CD14-positive monocyte (primary cell): ENCODE data around the gene HNRNPCL2. TPM values are rescaled to one million over a fixed set of nuclear protein-coding genes. Genes with fewer than 3 reads are reported as not detected.
A peak's percentile ranks its signal among the peaks of the same experiment; 100 is the strongest.
"Not testable (repeated sequence)": the region's sequence is repeated elsewhere in the genome, so short reads cannot be mapped to it uniquely, and the experiment has no call there.

Source experiments
- DNase-seq, 3 donors: peaks; one replicate each; pipeline ENCODE4 v3.0.0-alpha.2; 2011 to 2022
- H2AFZ ChIP-seq: 2 replicates; pipeline ENCODE4 v1.6.0; 2012; ENCODE audit warnings: mild to moderate bottlenecking, low read depth, low read length, inconsistent platforms; ENCODE audit not compliant: insufficient read depth, poor library complexity, severe bottlenecking
- H3K27ac ChIP-seq, 2 donors: 1 replicate in 1 of 2; 2 replicates in 1 of 2; pipeline ENCODE4 v1.5.1; 2012 to 2013; ENCODE audit warnings: low read length in 2 of 2, control low read depth in 1 of 2, inconsistent platforms in 1 of 2, low read depth in 1 of 2, mild to moderate bottlenecking in 1 of 2
- H3K27me3 ChIP-seq, 2 donors: one replicate each; pipeline versions ENCODE4 v1.6.0 to v1.6.1; 2011 to 2013; ENCODE audit warnings: low read length in 2 of 2; ENCODE audit not compliant: control insufficient read depth in 2 of 2, insufficient read depth in 2 of 2
- H3K36me3 ChIP-seq, 2 donors: replicated peaks in 1 of 2; 1 replicate in 1 of 2; 2 replicates in 1 of 2; pipeline versions ENCODE4 v1.5.1 to v1.6.1; 2012 to 2013; ENCODE audit warnings: low read length in 2 of 2, control low read depth in 1 of 2, inconsistent platforms in 1 of 2, mild to moderate bottlenecking in 1 of 2; ENCODE audit not compliant: insufficient read depth in 2 of 2, control insufficient read depth in 1 of 2
- H3K4me1 ChIP-seq, 2 donors: 1 replicate in 1 of 2; 2 replicates in 1 of 2; pipeline versions ENCODE4 v1.5.1 to v1.6.1; 2012 to 2013; ENCODE audit warnings: low read length in 2 of 2, control low read depth in 1 of 2, inconsistent platforms in 1 of 2, mild to moderate bottlenecking in 1 of 2, moderate library complexity in 1 of 2; ENCODE audit not compliant: insufficient read depth in 2 of 2, control insufficient read depth in 1 of 2
- H3K4me2 ChIP-seq: replicated peaks from 2 replicates; pipeline ENCODE3; 2012; ENCODE audit warnings: low read length, moderate library complexity, mild to moderate bottlenecking; ENCODE audit not compliant: poor library complexity, severe bottlenecking; ENCODE audit errors: extremely low read depth
- H3K4me3 ChIP-seq, 3 experiments: fragments of 200-600 bp in 1 of 3; sonication (generic) in 1 of 3; replicated peaks in 1 of 3; 1 replicate in 2 of 3; 2 replicates in 1 of 3; pipeline ENCODE4 v1.5.1; 2011 to 2013; ENCODE audit warnings: low read length in 3 of 3, mild to moderate bottlenecking in 3 of 3, control low read depth in 2 of 3, low read depth in 2 of 3, inconsistent platforms in 1 of 3, moderate library complexity in 1 of 3
- H3K79me2 ChIP-seq: 2 replicates; pipeline ENCODE4 v1.6.0; 2012; ENCODE audit warnings: mild to moderate bottlenecking, control low read depth, inconsistent platforms, low read length, moderate library complexity; ENCODE audit not compliant: insufficient read depth
- H3K9ac ChIP-seq: 2 replicates; pipeline ENCODE4 v1.6.0; 2017; ENCODE audit warnings: low read length, mild to moderate bottlenecking; ENCODE audit not compliant: insufficient read depth, poor library complexity, severe bottlenecking
- H3K9me3 ChIP-seq, 2 donors: replicated peaks in 1 of 2; 1 replicate in 1 of 2; 2 replicates in 1 of 2; pipeline versions ENCODE4 v1.5.1 to v1.6.1; 2012 to 2013; ENCODE audit warnings: low read length in 2 of 2, control low read depth in 1 of 2; ENCODE audit not compliant: control insufficient read depth in 1 of 2, insufficient read depth in 1 of 2
- H4K20me1 ChIP-seq: 2 replicates; pipeline ENCODE4 v1.6.0; 2012; ENCODE audit warnings: mild to moderate bottlenecking, low read length, control low read depth, moderate library complexity; ENCODE audit not compliant: insufficient read depth
- H3K27ac Mint-ChIP-seq, 7 donors: one replicate each; pipeline ENCODE4 v1.8.0; 2020; ENCODE audit warnings: mild to moderate bottlenecking in 7 of 7, mixed read lengths in 7 of 7, moderate library complexity in 6 of 7, inconsistent platforms in 2 of 7
- H3K27me3 Mint-ChIP-seq, 3 donors: one replicate each; pipeline ENCODE4 v1.8.0; 2021 to 2022; ENCODE audit warnings: low read depth in 3 of 3, mild to moderate bottlenecking in 3 of 3, mixed read lengths in 3 of 3, moderate library complexity in 3 of 3, inconsistent platforms in 1 of 3
- H3K36me3 Mint-ChIP-seq, 2 donors: one replicate each; pipeline ENCODE4 v1.8.0; 2020; ENCODE audit warnings: mixed read lengths in 2 of 2, inconsistent platforms in 1 of 2, mild to moderate bottlenecking in 1 of 2
- H3K4me1 Mint-ChIP-seq: one replicate; pipeline ENCODE4 v1.8.0; 2020; ENCODE audit warnings: mild to moderate bottlenecking, mixed read lengths
- H3K4me3 Mint-ChIP-seq, 2 donors: one replicate each; pipeline ENCODE4 v1.8.0; 2020; ENCODE audit warnings: mild to moderate bottlenecking in 2 of 2, mixed read lengths in 2 of 2, moderate library complexity in 1 of 2
- H3K9me3 Mint-ChIP-seq, 7 donors: one replicate each; pipeline ENCODE4 v1.8.0; 2020 to 2022; ENCODE audit warnings: mixed read lengths in 7 of 7, mild to moderate bottlenecking in 6 of 7, moderate library complexity in 6 of 7, inconsistent platforms in 2 of 7
- WGBS: methylation state at CpG from one replicate; pipeline ENCODE4 v1.1.5; 2013; ENCODE audit warnings: missing lambda C conversion rate; ENCODE audit not compliant: insufficient coverage; 5-methylcytosine and 5-hydroxymethylcytosine counted together
- intact Hi-C, 2 donors: fragments of 100-400 bp; cut with micrococcal nuclease; formaldehyde crosslinking; loops; one replicate each; pipeline versions ENCODE4 v1.15.0 to v1.15.1; 2023
- polyA minus RNA-seq: library from RNA; depleted of rRNA, polyadenylated mRNA; stranded (reverse); fragments of >200 nt; gene quantifications from 2 replicates; pipeline ENCODE4 v1.2.3, GENCODE V29; 2012
- polyA plus RNA-seq, 3 donors: library from polyadenylated mRNA; depleted of rRNA in 1 of 3; unstranded in 2 of 3; stranded (reverse) in 1 of 3; fragments of 300-500 nt in 2 of 3; fragments of >200 nt in 1 of 3; fragmentation: Illumina TruSeq in 2 of 3; gene quantifications; 1 replicate in 2 of 3; 2 replicates in 1 of 3; pipeline ENCODE4 v1.2.3, GENCODE V29; 2012 to 2021
- total RNA-seq, 12 experiments: library from RNA in 1 of 12; stranded (reverse) in 1 of 12; fragments of 120-200 nt in 1 of 12; gene quantifications; one replicate each; pipeline ENCODE4 v1.2.4 and lab custom pipeline; 2013 to 2026; ENCODE audit warnings: mixed read lengths in 6 of 12, inconsistent platforms in 1 of 12

The HNRNPCL2 gene
- total RNA-seq (2013) = not detected
- polyA plus RNA-seq (not detected), polyA minus RNA-seq (not detected in 2 replicates), total RNA-seq (lab: John Stamatoyannopoulos, UW) (0 to 0.60 (median 0) reads per million in 11 experiments)

DNA sequence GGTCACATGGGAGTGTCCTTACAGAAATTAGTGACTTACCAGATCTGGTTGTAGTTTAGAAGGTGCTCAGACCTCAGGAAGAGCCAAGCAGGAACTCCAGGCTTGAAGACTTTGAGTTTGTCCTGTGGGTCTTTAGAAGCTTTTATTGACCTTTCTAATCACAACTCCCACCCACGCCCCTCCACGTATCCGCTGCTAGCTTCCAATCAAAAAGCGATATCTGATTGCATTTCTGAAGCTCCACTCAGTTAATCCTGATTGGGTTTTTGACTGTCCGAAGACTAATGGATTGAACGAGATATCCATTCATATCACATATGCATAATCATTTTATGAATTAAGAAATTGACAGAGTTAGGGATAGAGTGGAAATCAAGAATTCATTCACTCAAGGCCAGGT is at the start of gene HNRNPCL2:
TSS of gene HNRNPCL2 (minus strand) at position 101 of the 400 bp plus-strand sequence. CDS start 454 bp downstream, outside the sequence.
- H3K9me3 ChIP-seq, H3K4me2 ChIP-seq, H3K27me3 ChIP-seq, DNase-seq, H4K20me1 ChIP-seq, H3K27me3 Mint-ChIP-seq, H3K9ac ChIP-seq, H3K36me3 Mint-ChIP-seq, H3K4me1 ChIP-seq, H3K27ac ChIP-seq, H3K4me3 ChIP-seq, H3K27ac Mint-ChIP-seq, H3K4me1 Mint-ChIP-seq, H3K9me3 Mint-ChIP-seq, H3K36me3 ChIP-seq, H3K79me2 ChIP-seq, intact Hi-C loops, H2AFZ ChIP-seq: not testable (repeated sequence)
- peak within 1 kb of the TSS in 1 of 2 donors; percentile 16 for H3K4me3 Mint-ChIP-seq
- WGBS = no CpG with 5 or more reads among the region's 6 CpGs

DNA sequence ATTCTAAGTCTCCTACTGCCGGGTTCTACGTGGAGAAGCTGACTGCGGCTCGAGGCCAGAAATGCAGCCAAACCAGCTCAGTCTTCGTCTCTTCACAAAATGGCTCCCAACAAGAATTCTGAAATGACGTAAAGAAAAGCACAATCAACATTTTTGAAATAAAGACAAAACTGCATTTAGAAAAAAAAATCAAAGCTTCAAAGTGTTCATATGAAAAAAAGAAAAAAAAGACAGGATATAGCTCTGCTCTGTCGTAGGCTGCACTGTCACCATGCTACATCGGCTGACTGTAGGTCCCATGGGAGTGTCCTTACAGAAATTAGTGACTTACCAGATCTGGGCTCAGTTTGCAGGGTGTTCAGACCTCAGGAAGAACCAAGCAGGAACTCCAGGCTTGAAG is 48.9 kb upstream of the HNRNPCL2 start, which contains the start of gene HNRNPCL4:
TSS of gene HNRNPCL4 (minus strand) at position 101 of the 400 bp plus-strand sequence. CDS start 164 bp downstream, outside the sequence.
- H3K27me3 ChIP-seq, H3K27ac ChIP-seq, H3K27me3 Mint-ChIP-seq, H3K4me3 Mint-ChIP-seq, H3K9me3 ChIP-seq, intact Hi-C loops, H3K9me3 Mint-ChIP-seq, H3K79me2 ChIP-seq, H3K4me2 ChIP-seq, H3K4me3 ChIP-seq, H3K36me3 Mint-ChIP-seq, H3K4me1 ChIP-seq, H3K36me3 ChIP-seq, H4K20me1 ChIP-seq, H3K4me1 Mint-ChIP-seq, H3K27ac Mint-ChIP-seq, DNase-seq, H2AFZ ChIP-seq, H3K9ac ChIP-seq: not testable (repeated sequence)
- no CpG with 5 or more reads among the region's 8 CpGs for WGBS

DNA sequence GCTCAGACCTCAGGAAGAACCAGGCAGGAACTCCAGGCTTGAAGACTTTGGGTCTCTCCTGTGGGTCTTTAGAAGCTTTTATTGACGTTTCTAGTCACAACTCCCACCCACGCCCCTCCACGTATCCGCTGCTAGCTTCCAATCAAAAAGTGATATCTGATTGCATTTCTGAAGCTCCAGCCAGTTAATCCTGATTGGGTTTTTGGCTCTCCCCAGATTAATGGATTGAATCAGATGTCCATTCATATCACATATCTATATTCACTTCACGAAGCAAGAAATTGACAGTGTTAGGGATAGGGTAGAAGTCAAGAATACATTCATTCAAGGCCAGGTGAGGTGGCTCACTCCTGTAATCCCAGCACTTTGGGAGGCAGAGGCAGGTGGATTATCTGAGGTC is 39.3 kb upstream of the HNRNPCL2 start, which contains the start of gene PRAMEF26:
TSS of gene PRAMEF26 (minus strand) at position 101 of the 400 bp plus-strand sequence. CDS start 2,914 bp downstream, outside the sequence.
- H3K36me3 ChIP-seq, H4K20me1 ChIP-seq, DNase-seq, H3K4me3 Mint-ChIP-seq, H3K4me3 ChIP-seq, H3K36me3 Mint-ChIP-seq, H3K4me1 ChIP-seq, H3K9me3 Mint-ChIP-seq, H3K27me3 Mint-ChIP-seq, H3K9me3 ChIP-seq, intact Hi-C loops, H3K27me3 ChIP-seq, H3K9ac ChIP-seq, H3K27ac Mint-ChIP-seq, H3K27ac ChIP-seq, H3K4me1 Mint-ChIP-seq, H3K4me2 ChIP-seq, H2AFZ ChIP-seq, H3K79me2 ChIP-seq: not testable (repeated sequence)
- no CpG with 5 or more reads among the region's 5 CpGs for WGBS

DNA sequence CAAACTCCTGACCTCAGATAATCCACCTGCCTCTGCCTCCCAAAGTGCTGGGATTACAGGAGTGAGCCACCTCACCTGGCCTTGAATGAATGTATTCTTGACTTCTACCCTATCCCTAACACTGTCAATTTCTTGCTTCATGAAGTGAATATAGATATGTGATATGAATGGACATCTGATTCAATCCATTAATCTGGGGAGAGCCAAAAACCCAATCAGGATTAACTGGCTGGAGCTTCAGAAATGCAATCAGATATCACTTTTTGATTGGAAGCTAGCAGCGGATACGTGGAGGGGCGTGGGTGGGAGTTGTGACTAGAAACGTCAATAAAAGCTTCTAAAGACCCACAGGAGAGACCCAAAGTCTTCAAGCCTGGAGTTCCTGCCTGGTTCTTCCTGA is 46.2 kb downstream of the HNRNPCL2 start, which contains the start of gene PRAMEF25:
TSS of gene PRAMEF25 (plus strand) at position 301 of the 400 bp plus-strand sequence. CDS start 2,920 bp downstream, outside the sequence.
- H3K9me3 Mint-ChIP-seq, H3K9ac ChIP-seq, H4K20me1 ChIP-seq, H3K79me2 ChIP-seq, H3K27ac ChIP-seq, H3K9me3 ChIP-seq, H2AFZ ChIP-seq, intact Hi-C loops, H3K27me3 Mint-ChIP-seq, H3K4me1 ChIP-seq, H3K4me3 Mint-ChIP-seq, H3K36me3 Mint-ChIP-seq, H3K36me3 ChIP-seq, H3K27ac Mint-ChIP-seq, H3K4me3 ChIP-seq, H3K4me2 ChIP-seq, DNase-seq, H3K4me1 Mint-ChIP-seq, H3K27me3 ChIP-seq: not testable (repeated sequence)
- WGBS = no CpG with 5 or more reads among the region's 4 CpGs
